ENCODE measurements around the gene APBB3.
A peak's percentile ranks its signal among the peaks of the same experiment; 100 is the strongest.

Gene APBB3

GRCh38 chr5:140554454-140554853, 9.9 kb downstream of the APBB3 start:
- DNase-seq (ENCODE audit: low read depth in 2 of 2, low spot score in 1 of 2): no peak

GRCh38 chr5:140553657-140554056, 10.7 kb downstream of the APBB3 start:
- DNase-seq (ENCODE audit: low read depth in 2 of 2, low spot score in 1 of 2): no peak

- DNase-seq (ENCODE audit: low read depth in 2 of 2, low spot score in 1 of 2): no peak
Measured at GRCh38 chr5:140551872-140552271, 12.5 kb downstream of the APBB3 start.

GRCh38 chr5:140550147-140551079, 14.0 kb downstream of the APBB3 start:
- DNase-seq (ENCODE audit: low read depth in 2 of 2, low spot score in 1 of 2): no peak

- DNase-seq (ENCODE audit: low read depth in 2 of 2, low spot score in 1 of 2): no peak
Measured at GRCh38 chr5:140549237-140550144, 14.9 kb downstream of the APBB3 start.

GRCh38 chr5:140548791-140549190, 15.6 kb downstream of the APBB3 start:
- DNase-seq (ENCODE audit: low read depth in 2 of 2, low spot score in 1 of 2): no peak

GRCh38 chr5:140548300-140548688, 16.1 kb downstream of the APBB3 start:
- DNase-seq (ENCODE audit: low read depth in 2 of 2, low spot score in 1 of 2): no peak

- DNase-seq (ENCODE audit: low read depth in 2 of 2, low spot score in 1 of 2): peak; percentile 60 to 69
Measured at GRCh38 chr5:140547508-140548299, 16.7 kb downstream of the APBB3 start, which contains the start of gene EIF4EBP3. Gene EIF4EBP3, plus strand, starts transcription at chr5:140547662. Its CDS starts 76 bp downstream, at chr5:140547738.

- DNase-seq (ENCODE audit: low read depth in 2 of 2, low spot score in 1 of 2): no peak
Measured at GRCh38 chr5:140546851-140547507, 17.4 kb downstream of the APBB3 start.

- DNase-seq (ENCODE audit: low read depth in 2 of 2, low spot score in 1 of 2): no peak
Measured at GRCh38 chr5:140545606-140546005, 18.8 kb downstream of the APBB3 start.

- DNase-seq (ENCODE audit: low read depth in 2 of 2, low spot score in 1 of 2): no peak
Measured at GRCh38 chr5:140544986-140545385, 19.4 kb downstream of the APBB3 start.

- DNase-seq (ENCODE audit: low read depth in 2 of 2, low spot score in 1 of 2): no peak
Measured at GRCh38 chr5:140542972-140543371, 21.4 kb downstream of the APBB3 start.

- no peak for DNase-seq (ENCODE audit: low read depth in 2 of 2, low spot score in 1 of 2)
Measured at GRCh38 chr5:140540227-140540626, 24.2 kb downstream of the APBB3 start.

GRCh38 chr5:140524003-140524402, 40.4 kb downstream of the APBB3 start:
- no peak for DNase-seq (ENCODE audit: low read depth in 2 of 2, low spot score in 1 of 2)

- DNase-seq (ENCODE audit: low read depth in 2 of 2, low spot score in 1 of 2): no peak
Measured at GRCh38 chr5:140513124-140513523, 51.3 kb downstream of the APBB3 start.

- no peak for DNase-seq (ENCODE audit: low read depth in 2 of 2, low spot score in 1 of 2)
Measured at GRCh38 chr5:140509898-140510297, 54.5 kb downstream of the APBB3 start.

Data from stimulated activated CD8-positive, alpha-beta memory T cell treated with anti-CD3 and anti-CD28 coated beads, Interleukin-4, amount 100 ng/mL, for 4 hours (primary cell).